NCI-H510A treated with DMSO at 0.1 percent for 48 hours (cell line): ENCODE data around the gene PON3.
"Not testable (repeated sequence)": the region's sequence is repeated elsewhere in the genome, so short reads cannot be mapped to it uniquely, and the experiment has no call there.

ENCODE experiments used
- DNase-seq: peaks from one replicate; lab custom pipeline; 2025; lab: John Stamatoyannopoulos, UW

The PON3 gene

DNA sequence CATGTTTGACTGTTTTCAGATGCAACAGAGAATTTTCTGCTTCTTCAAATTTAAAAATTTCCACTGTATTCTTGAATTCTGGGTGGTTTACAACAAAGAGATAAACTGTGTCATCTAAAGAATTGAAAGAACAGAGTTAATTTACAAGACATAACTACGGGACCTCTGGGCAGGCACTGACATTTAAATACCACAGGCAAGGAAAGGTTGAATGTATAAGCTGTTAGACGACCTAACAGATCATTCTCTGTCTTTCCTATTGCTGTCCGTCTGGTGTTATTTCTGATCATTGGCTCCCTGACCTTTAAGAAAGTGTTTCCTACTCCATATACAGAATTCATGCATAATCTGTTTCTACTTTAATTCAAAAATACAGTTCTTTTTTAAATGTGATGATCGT lies 15.5 kb upstream of the PON3 start:
- DNase-seq: no peak

DNA sequence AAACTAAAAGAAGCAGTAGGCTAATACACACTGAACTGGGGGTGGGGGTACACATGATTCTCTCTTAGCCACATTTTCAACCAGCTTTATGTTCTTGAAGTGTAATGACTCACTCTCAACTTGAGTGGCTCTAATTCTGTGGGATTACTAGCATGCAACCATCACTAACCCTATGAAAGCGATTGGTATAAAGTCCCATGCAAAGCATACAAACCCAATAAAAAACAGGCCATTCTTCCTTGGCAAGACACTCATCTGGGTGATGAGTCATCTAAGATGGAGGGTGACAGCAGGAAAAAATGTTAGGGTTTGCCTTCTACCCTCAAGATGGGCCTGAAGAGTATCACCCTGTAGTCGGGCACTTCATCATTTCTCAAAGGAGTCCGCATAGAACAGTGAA lies 14.9 kb upstream of the PON3 start:
- DNase-seq: no peak

DNA sequence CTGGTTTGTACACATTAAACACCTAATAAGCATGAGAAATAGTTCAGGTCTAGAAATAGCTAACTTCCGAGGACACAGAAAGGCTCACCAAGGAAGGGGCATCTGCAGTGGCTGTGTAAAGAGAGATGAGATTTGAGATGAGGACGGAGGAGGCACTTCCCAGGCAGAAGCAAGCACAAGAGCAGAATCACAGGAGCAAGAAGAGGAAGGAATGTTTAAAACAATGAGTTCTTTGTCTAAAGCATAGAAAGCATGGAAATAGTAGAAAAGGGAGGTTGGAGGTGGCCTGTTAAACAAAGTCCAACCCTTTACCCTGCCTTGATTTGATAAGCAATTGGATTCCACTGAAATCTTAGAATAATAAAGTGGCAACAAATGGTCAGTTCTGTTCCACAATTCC lies 11.6 kb upstream of the PON3 start:
- DNase-seq: no peak

DNA sequence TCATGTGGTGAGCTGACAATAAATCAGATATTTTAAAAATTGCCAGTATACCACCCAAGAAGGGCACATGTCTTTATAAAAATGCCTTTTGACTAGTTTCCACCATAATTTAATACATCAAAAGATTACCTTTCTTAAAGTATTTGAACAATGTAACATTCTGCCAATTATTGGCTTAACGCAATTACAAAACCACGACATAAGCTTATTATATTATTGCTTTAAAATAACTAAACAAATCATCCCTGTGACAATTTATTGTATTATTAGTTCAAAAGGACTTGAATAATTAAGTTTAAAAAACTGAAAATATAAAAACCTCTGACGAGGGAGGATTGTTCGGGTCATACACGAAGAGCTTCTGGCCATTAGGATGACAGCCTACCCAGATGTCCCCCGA lies 9.6 kb upstream of the PON3 start:
- no peak for DNase-seq

DNA sequence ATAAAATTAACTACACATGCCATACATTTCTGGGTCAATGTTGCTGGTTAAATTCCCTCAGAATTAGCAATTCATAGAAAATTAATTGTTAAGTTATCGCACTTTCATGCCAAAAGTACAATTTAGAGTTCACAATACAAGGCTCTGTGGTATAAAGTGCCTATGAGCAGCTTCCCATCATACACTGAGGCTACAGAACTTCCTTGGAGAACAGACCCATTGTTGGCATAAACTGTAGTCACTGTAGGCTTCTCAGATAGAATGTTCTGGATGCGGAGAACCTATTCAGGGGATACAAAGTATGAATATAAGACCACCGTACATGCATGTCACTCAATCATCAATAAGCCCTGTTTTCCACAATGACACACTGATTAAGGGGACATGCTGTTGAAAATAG lies 9.0 kb upstream of the PON3 start:
- DNase-seq: no peak

DNA sequence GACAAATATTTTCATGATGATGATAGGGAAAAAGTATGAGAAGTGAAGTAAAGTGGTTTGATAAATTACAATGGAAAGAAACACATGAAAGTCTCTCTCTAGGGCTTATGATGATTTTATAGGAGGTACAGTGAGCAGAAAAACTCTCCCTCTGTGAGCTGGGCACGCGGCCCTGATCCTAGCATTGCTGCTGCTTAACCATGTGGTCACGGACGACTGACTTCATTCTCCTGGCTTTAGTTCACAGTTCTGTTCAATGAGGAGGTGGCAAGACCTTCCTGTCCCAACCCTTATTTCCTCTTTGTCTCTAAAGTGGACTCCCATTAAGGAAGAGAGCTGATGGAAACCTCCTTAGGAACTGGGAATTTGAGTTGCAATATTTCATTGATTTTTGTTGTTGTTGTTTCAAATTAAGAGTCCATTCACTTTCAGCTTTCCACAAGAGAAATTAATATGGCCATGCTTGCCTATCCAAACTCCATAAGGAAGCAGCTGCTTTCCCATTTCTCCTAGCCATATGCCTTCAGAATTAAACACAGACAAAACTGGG lies 8.2 kb upstream of the PON3 start:
- peak; percentile 18 for DNase-seq

DNA sequence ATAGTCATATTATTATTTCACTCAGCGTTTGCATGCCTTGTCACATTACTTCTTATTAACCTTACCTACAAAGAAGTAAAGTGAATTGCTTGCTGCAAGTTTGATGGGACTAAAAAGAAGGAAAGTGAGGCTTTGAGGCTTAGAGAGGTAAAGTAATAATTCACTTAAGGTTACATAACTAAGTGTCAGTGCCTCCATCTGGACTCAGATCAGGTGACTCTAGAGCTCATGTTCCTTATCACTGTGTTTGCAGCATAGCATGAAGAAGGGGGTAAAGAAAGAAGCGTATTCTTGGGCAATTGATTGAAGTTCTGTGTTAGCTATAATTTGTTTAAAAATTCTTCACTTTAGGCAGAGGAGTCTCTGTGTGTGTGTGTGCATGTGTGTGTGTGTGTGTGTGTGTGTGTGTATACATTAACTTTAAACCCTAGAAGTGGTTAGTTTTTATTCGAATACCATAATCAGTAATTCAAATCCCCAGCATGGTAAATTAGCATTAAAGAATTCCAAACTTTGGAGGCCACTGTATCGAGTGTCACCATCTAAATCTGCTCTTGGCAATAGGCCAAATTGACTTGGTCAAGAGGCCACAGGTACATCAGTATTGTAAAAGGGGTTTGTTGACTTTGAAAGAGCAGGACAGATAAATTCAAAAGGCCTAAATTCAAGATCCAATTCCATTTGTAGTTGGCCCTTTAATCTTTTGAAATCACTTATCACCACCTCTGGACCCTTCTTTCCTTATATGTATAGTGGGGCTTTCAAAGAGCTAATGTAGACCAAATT lies 2.2 kb upstream of the PON3 start:
- DNase-seq: peak; percentile 40

DNA sequence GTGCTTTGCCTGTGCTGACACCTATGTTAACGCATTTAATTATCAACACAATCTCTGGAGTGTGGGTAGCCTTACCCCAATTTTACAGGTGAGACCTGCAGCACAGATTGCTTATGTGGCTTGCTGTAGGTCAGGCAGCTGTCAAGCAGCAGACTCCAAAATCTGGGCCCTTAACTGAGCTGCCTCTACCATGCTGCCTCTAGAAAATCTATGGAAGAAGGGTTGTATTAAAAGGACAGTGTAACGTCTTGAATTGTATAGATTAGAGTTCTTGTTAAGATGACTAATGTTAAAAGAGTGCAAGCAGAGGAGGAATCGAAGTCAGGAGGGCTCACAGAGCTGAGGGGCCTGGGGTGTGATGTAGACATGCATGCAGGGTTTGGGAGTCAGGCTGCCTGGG lies 1.2 kb upstream of the PON3 start:
- DNase-seq: no peak

DNA sequence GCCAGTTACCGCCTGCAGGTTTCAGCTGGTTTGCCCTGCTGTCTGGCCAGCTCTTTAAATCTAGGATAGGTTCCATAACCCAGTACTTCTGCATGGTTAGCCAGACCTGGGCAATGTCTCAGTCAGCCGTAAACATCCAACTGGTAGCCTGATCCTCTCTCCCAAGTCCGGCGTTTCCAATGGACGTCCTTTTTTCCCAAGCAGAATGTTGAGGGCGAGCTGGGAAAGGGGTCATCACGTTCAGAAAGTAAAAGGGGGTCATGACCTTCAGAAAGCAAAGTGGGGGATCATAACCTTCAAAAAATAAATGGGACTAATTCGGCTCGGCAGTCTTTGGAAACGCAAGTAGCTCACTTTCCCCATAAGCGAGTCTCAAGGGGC lies 430 bp downstream of the PON3 start:
- DNase-seq: peak; percentile 44

DNA sequence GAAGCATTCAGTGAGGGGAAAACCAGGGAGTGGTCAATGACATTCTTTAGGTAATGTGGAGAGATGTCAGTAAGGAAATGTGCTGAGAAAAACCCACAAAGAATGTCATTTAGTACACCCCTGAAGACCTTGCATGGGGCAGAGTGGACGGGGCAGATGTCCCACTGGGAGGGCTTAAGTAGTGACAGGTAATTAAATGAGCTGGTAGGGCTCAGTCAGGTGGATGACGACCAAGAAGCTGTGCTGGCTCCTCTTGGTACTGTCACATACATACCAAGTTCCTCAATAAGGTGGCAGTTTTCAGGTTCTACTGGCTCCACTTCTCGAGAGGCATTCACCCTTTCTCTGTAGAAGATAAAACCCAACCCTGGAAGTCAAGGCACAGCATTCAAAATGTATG lies 1.8 kb downstream of the PON3 start:
- DNase-seq: no peak

DNA sequence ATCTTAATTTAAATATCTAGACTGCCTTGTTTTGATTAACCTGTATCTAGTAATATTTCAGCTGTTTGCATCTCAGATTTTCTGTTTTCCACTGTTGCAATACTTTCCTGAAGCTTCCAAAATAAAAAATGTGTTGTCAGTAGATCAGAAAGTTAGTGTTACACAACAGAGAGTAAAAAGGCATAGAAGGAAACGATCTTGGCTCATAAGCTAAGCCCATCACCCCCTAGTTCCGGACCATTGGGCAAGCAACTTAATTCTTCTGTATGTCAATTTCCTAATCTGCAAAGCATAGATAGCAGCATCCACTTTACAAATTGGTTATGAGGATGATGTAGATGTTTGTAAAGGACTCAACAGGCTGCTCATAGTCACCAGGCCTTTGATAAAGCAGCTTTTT lies 4.4 kb downstream of the PON3 start:
- no peak for DNase-seq

DNA sequence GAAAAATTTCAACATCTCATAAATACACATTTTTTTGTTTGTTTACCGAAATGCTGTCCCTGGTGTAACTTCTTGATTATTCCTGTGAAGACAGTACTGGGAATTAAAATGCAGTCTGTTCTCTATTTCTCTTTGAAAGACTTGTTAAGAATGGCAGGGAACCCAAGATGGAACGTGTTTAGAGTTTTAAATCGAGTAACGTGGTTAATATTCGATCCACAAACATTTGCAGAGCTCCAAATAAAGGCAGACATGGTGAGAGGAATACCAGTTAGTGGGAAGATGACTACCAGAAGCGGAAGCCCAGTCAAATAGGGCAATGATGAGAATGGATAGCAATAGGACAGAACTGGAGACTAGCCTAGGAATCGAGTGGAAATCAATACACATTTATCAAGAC lies 6.7 kb downstream of the PON3 start:
- no peak for DNase-seq

DNA sequence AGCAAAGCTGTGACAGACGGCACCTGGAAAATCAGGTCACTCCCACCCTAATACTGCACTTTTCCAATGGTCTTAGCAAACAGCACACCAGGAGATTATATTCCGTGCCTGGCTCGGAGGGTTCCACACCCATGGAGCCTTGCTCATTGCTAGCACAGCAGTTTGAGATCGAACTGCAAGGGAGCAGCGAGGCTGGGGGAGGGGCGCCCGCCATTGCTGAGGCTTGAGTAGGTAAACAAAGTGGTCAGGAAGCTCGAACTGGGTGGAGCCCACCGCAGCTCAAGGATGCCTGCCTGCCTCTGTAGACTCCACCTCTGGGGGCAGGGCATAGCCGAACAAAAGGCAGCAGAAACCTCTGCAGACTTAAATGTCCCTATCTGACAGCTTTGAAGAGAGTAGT lies 16.7 kb downstream of the PON3 start:
- not testable (repeated sequence) for DNase-seq

DNA sequence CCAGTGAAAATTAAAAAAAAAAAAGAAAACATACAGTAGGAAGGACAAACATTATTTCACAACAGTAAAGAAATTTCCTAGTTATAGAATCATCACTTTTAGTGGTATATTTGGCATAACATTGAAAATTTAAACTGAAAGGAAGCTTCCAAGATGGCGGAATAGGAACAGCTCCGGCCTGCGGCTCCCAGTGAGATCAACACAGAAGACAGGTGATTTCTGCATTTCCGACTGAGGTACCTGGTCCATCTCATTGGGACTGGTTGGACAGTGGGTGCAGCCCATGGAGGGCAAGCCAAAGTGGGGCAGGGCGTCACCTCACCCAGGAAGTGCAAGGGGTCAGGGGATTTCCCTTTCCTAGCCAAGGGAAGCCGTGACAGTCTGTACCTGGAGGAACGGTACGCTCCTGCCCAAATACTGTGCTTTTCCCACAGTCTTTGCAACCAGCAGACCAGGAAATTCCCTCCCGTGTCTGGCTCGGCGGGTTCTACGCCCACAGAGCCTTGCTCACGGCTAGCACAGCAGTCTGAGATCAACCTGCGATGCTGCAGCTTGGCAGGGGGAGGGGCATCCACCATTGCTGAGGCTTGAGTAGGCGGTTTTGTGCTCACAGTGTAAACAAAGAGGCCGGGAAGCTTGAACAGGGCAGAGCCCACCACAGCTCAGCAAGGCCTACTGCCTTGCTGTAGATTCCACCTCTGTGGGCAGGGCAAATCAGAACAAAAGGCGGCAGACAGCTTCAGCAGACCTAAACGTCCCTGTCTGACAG lies 19.4 kb downstream of the PON3 start:
- DNase-seq: no peak

DNA sequence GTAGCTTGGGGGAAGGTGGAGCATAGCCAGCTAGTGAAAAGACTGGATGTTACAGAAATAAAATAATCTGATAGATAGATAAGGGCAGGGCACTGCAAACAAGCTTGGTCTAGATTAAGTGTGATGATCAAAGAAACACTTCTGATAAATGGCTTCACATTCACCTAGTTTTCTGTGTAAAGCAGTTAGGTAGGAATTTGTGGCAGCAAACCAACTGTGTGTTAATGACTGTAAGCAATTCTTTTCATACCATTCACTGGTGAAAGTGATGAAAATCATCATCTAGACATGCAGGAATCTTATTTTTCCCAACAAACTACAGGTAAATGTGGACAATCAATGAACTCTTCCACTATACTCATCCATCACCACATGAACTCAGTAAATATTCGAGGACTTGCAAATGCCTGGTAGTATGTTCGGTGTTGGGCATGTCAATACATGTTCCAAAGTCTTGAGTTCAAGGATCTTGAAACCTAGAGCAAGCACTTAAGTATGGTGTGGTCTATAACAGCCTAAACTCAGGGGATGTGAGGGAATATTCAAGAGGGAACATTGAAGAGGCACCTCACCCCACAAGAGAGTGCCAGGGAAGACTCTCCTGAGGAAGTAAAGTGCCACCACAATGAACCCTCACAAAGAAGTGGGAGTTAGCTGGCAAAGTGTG lies 20.5 kb downstream of the PON3 start:
- no peak for DNase-seq

DNA sequence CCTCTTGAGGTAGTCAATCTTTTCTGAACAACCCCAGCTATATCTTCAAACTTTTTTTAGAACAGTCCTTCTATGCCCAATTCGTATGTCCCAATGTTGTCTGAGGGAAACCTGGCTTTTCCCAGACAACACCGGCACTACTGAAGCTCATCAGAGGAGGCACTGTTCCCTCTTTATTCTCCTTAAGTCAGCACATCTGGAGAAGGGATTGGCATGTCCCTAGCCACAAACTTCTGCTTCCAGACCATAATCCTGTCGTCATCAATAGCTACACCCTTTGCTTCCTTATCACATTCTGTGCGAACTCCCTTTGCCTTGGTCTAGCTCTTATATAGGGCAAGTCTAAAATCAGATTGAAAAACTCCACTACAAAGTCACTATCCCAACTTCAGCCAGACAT lies 22.9 kb downstream of the PON3 start:
- DNase-seq: no peak

DNA sequence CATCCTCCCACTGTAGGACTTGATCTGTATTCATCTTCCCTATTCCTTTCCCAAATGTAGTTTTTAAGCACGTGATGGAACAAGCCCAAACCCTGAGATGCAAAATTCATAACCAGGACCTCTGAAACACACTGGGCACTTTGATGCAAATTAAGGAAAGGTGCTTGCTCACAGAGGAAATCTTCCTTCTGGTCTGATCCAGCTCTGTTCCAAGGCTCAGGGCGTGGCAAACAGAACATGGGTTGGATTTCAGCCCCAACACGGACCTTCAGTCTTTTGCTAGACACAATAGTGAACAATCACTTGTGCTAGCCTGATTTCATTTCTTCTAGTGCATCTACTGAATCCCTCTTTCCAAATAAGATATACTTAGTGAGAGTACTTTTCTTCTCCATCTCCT lies 27.9 kb downstream of the PON3 start:
- no peak for DNase-seq

DNA sequence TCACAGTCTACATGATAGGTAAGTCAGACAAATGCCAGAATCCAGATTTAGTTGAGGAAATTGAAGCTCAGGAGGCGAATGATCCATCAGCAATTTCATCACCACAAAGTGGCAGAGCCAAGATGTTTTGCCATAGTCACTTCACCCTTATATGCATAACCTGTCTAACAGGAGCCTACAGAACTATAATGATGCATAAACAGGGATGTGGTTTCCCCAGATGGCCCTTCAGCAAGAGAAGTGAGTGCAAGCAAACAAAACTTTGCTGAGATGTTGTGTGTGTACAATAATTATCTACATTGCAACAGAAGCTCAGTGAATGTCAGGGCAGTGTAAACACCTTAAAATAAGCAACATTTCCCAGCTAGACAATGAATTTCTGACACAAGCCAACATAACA lies 28.6 kb downstream of the PON3 start:
- DNase-seq: peak; percentile 82

DNA sequence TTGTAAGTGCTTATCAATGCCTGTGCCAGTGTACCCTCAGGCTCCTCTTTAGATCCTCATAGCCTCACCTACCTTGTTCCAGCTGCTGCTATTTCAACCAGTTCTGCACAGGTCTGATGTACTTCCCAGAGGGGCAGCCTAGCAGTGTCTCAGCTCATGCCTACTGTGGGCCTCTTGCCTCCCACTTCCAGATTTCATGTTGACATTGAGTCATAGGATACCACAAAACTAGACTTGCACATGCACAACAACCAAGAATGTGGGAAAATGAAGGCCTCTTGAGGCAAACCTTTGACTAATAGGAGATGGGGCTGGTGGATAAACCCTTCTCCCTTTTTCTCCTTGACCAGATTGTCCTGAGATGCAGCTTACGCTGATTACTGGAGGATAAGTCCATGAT lies 31.0 kb downstream of the PON3 start:
- no peak for DNase-seq

DNA sequence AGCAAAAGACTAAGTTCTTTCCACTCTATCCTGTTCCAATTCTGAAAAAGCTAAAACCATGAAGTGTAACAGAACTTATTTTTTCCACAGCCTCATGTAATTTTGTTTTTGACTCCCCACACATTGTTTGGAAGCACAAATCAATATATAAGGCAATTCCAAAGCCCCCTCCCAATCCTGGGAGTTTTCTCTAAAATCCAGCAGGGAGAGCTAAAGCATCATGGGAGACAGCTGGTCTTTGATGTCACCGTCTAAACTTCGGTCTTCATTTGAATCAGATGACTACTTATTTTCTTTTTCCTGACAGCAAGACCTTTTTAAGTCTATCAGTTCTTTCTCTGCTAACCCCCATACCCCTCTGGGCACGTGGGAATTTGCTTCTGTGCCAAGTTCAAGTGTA lies 38.6 kb downstream of the PON3 start:
- DNase-seq: no peak

DNA sequence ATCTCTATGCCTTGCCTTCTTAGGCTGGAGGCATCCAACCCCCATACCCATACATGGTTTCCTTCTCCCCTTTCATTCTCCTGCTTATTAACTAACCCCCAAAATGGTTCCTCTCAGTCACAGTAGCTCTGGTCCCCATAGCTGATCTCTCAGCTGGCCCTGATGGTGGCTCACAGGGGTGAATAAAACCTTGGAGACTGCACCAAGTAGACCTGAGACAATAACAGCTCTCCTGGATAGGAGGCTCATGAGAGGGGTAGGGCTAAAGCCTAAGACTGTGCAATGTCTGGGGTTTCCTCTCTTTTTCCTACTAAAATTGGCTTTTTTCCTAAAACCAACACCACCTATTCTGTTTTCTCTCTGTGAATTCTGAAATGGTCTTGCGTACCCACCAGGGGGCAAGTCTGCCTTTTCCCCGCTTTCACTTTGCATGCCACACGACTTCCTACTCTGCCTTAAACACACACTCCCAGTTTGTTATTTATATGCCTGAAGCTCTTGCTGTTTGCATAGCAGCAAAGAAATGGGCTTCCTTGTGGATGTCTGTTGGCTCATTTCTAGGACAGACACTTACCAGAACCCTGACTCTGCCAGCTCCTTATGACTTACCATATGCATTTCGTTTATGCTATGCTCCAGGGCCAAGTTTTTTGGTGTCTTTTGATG lies 53.4 kb downstream of the PON3 start:
- DNase-seq: no peak

DNA sequence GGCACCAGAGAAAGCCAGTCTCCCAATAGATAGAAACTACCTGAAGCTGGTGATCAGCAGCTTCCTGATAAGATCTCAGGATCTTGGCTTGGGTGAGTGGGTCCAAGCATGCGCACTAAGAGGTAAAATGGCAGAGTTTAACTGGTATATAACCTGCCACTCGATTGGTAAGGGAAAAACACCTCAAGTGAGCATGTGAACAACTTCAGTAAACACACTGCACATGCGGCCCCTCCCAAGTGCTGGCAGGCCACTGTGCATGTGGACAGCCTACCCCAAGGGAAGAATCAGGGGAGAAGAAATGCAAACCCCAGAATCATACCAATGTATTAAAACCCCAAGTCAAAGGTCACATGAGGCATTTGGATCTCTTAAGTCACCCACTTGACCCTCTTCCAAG lies 54.1 kb downstream of the PON3 start:
- DNase-seq: no peak
